Measurements from ENCODE around the gene NKD1.

Gene NKD1

DNA sequence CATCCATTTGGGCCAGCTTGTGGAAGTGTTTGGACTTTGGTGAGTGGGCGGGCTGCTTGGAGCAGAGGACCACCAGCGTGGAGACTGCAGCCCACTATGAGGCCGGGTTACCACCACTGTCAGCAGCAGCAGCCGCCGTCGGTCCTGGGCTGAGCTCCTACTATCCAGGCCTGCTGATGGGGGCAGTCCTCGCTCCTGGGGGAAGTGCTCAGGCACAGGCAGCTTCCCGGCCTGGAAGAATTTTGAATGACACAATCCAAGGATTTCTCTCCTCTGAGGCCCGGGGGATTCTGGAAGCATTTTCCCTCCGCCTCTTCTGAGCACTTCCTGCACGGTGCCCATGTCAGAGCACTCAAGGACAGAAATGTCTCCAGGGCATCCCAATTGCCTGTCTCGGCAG is 139.9 kb downstream of the NKD1 start:
- no peak for DNase-seq (ENCODE audit: extremely low read depth in 1 of 2, low read depth in 1 of 2)

DNA sequence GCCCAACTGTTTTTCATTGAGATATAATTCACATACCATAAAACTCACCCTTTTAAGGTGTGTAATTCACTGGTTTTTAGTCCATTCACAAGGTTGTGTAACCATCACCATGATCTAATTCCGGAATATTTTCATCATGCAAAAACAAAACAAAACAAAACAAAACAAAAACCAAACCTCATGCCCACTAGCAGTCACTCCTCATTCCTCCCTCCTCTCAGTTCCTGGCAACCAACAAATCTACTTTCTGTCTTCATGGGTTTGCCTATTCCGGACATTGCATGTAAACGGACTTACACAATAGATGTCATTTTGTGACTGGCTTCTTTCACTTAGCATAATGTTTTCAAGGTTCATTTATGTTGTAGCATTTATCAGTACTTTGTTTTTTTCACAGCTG is 140.7 kb downstream of the NKD1 start:
- no peak for DNase-seq (ENCODE audit: extremely low read depth in 1 of 2, low read depth in 1 of 2)

DNA sequence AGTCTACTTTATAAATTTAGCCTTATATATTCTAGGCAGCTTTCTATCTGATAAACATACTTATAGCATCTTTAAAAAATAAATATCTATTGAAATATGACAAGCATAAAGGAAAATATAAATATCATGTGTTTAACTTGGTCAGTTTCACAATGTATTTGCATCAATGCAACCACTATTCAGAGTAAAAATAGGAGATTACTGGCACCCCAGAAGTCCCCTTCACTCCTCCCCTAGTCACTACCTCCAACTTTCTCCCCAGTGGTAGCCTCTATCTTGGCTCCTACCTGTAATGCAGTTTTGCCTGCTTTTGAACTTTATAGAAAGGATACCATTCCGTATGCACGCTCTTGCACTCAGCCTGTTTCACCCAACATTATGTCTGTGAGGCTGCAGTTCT is 142.0 kb downstream of the NKD1 start:
- DNase-seq (ENCODE audit: extremely low read depth in 1 of 2, low read depth in 1 of 2): no peak

DNA sequence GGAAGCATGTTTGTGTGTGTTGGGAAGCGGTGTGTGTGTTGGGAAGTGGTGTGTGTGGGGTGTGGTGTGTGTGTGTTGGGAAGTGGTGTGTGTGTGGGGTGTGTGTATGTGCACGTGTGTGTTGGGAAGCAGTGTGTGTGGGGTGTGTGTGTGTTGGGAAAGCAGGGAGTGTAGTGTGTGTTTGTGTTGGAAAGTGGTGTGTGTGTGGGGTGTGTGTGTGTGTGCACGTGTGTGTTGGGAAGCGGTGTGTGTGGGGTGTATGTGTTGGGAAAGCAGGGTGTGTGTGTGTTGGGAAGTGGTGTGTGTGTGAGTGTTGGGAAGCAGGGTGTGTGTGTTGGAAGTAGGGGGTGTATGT is 144.4 kb downstream of the NKD1 start:
- no peak for DNase-seq (ENCODE audit: extremely low read depth in 1 of 2, low read depth in 1 of 2)

DNA sequence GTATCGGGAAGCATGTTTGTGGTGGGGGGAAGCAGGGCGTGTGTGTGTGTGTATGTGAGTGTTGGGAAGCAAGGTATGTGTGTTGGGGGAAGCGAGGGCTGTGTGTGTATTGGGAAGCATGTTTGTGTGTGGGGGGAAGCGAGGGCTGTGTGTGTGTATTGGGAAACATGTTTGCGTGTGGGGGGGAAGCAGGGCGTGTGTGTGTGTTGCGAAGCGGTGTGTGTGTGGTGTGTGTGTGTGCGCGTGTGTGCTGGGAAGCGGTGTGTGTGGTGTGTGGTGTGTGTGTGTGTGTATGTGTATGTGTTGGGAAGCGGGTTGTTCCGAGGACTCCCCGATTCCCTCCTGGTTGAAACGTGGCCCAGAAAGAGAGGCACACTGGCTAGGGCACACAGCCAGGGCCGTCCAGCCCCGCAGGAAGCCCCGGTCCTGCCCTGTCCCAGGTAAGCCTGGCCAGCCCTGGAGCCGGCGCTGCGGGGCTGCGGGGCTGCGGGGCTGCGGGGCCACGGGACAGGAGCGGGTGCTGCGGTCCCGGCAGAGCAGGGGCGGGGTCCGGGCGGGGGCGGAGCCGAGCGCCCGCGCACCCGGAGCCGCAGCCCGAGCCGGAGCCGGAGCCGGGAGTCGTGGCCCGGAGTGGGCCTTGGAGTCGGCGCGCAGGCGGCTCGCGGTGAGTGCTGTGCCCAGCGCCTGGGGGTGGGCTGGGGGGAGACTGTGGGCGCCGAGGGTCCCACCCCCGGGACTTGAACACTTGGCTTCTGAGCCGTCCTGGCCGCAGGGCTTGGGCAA is 145.0 kb downstream of the NKD1 start, which contains the start of gene NOD2:
Gene NOD2, plus strand, starts transcription at position 608 of the 783 bp plus-strand sequence. CDS start 5,890 bp downstream, outside the sequence.
- no peak for DNase-seq (ENCODE audit: extremely low read depth in 1 of 2, low read depth in 1 of 2)

DNA sequence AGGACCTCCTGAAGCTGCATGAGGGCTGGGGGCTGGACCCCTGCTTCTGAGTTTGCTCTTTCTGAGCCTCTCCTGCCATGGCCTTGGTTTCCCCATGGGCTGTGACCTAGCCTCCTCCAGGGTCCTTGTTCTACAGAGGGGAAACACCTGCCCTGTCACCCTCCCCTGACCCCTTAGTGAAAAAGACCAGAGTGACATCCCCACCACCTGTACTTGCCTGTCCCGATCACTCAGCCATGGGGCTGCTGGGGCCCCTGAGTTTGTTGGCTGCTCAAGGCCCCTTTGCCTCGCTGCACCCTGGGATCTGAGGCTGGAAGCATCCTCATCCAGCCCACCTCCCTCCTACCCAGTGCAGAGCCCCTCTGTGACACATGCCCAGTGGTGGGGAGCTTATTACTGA is 146.0 kb downstream of the NKD1 start:
- no peak for DNase-seq (ENCODE audit: extremely low read depth in 1 of 2, low read depth in 1 of 2)

DNA sequence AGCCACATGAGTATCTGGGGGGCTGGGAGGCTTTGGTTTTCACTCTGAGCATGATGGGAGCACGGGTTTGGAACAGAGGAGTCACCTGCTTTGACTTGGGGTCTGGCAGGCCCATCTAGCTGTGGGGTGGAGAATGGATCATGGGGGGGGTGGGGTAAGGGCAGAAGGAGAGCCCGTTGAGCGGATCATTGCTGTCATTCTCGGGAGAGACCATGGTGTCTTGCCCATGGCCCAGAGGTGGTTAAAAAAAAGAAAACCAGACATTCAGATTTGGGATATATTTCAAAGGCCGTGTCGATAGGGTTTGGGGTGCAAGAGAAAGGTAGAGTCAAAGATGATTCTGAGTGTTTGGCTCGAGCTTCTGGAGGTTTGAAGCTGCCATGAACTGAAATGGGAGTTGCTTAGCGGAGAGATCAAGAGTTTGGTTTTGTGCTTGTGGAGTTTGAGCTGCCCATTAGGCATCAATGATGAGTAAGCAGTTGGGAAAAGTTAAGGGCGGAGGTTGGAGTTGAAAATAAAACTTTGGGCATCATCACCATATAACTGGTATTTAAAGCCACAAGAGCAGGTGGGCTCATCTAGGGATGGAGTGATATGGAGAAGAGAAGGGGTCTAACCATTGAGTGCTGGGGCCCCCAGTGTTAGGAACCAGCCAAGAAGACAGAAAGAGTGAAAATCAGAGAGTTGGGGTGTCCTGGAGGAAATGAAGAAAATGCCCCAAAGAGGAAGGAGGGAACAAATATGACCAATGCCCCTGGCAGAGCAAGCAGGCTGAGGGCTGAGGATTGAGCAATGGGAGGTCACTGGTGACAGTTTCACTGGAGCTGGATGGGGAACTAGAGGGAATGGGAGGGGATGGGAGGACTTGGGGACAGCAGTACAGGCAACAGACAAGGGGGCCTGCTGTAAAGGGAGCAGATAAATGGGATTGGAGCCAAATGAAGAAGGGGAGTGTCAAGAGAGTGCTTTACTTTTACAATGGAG is 147.1 kb downstream of the NKD1 start:
- DNase-seq (ENCODE audit: extremely low read depth in 1 of 2, low read depth in 1 of 2): no peak

DNA sequence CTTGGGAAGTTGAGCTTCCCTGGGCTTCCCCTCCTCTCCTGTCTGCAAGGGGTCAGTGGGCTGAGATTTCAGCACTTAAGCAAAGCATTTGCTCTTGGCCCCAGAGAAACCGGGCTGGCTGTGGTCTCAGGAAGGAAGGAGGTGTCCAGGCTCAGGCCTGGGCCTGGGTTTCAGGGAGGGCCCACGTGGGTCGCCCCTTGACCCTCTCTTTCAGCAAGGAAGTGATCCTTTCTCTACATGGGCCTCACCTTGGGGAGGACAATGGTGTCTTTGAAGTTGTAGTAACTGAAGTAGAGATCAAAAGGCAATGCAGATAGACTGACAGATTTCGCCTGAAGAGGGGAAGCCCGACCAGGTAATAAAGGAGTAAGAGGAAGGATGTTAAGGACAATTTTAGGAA is 147.9 kb downstream of the NKD1 start:
- DNase-seq (ENCODE audit: extremely low read depth in 1 of 2, low read depth in 1 of 2): no peak

DNA sequence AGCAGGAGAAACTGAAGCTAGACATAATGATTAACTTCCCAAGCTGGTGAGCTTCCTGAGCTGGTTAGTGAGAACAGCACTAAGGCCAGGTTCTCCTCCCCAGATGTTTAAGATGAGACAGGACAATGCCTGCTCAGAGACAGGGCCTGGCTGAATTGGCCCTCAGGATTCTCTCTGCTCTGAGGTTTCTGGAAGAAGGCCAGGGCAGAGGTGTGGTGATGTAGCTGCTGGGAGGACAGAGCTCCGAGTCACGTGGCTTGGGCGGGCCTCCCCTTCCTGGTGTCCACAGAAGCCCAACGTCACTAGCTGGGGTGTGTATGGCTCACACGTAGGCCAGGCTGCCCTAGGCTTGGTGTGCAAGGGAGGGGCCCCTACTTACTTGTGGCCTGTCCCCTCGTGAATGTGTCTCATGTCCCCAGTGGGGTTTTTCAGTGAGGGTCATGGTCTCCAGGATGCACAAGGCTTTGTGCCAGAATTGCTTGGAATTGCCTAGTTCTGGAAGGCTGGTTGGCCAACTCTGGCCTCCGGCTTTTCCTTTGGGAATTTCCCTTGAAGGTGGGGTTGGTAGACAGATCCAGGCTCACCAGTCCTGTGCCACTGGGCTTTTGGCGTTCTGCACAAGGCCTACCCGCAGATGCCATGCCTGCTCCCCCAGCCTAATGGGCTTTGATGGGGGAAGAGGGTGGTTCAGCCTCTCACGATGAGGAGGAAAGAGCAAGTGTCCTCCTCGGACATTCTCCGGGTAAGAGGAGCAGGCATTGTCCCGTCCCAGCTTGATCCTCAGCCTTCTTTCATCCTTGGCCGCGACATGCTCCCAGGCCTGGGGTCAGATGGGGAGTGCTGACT is 148.6 kb downstream of the NKD1 start:
- no peak for DNase-seq (ENCODE audit: extremely low read depth in 1 of 2, low read depth in 1 of 2)

DNA sequence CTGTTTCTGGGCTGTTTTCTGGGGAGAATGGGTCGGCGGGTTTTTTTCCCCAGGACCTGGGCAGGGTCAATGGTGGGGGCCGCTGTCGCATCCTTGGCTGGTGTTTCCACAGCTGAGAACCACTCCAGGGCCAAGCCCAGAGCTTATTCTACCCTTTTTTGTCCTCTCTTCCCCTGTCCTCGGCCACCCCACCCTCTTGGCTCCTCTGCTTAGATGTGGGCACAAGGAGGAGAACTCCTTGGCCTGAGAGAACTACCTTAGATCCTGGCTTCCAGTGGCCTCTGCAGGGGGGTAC is 149.2 kb downstream of the NKD1 start:
- no peak for DNase-seq (ENCODE audit: extremely low read depth in 1 of 2, low read depth in 1 of 2)

DNA sequence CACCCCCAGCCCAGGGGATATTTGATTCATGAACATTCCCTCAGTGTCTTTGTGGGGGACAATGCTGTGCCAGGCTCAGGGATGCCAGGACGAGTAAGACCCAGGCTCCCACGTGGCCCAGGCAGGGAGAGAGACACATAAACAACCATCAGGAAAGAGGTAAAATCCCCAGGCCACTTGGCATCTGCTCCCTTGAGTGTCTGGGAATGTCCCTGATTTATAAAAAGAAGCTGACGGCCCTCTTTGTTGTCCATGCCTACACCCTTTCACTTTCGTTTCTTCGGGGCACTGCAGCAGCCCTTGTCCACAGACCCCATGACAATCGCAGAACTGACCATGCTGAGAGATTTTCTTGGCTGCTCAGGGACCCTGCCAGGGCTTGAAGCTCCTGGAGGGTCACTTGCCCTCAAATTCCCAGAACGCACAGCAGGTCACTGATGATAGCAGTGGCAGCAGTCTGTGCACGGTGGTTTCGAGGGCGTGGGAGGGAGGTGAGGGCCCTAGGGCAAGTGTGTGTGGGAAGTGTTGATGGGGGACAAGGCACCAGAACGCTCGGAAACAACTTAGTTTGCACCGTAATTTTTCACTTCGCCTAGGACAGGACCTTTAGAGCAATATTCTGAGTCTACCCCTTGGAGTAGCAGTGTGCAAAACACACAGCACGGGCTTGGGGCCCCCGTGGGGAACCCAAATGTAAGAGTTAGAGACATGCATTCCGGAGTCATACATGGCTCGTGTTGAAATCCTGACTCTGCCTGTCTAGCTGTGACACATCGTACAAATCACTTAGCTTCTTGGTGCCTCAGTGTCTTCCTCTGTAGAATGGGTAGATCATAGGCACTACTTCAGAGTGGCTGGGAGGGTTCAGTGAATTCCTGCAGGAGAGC is 149.9 kb downstream of the NKD1 start:
- no peak for DNase-seq (ENCODE audit: extremely low read depth in 1 of 2, low read depth in 1 of 2)

Measured in activated CD8-positive, alpha-beta memory T cell treated with anti-CD3 and anti-CD28 coated beads for 1 hour (primary cell).